GM23338 (cell line): ENCODE measurements around the gene FAM161B. TPM values are rescaled to one million over a fixed set of nuclear protein-coding genes. Genes with fewer than 3 reads are reported as not detected.
"Not testable (repeated sequence)": the region's sequence is repeated elsewhere in the genome, so short reads cannot be mapped to it uniquely, and the experiment has no call there.

Experiments used
- ATAC-seq: fragments of 200-7000 bp; cut with Tn5 transposase; 3 replicates; pipeline ENCODE4 v1.9.1; 2020
- DNase-seq: peaks from one replicate; pipeline ENCODE4 v3.0.0-alpha.2; 2015; ENCODE audit warnings: low spot score
- H2AFZ ChIP-seq: fragments of 200-600 bp; sonication (generic); 2 replicates; pipeline ENCODE4 v1.8.0; 2016; ENCODE audit warnings: antibody characterized with exemption, mild to moderate bottlenecking, moderate library complexity
- H3F3A ChIP-seq: fragments of 200-600 bp; sonication (generic); replicated peaks from 2 replicates; pipeline ENCODE4 v1.8.0; 2017; ENCODE audit warnings: antibody characterized with exemption, mixed run types, low read depth
- H3K27ac ChIP-seq: fragments of 200-600 bp; sonication (generic); 2 replicates; pipeline ENCODE4 v1.6.1; 2016; ENCODE audit warnings: low read depth
- H3K27me3 ChIP-seq: fragments of 200-600 bp; sonication (generic); 2 replicates; pipeline ENCODE4 v1.8.0; 2016; ENCODE audit warnings: mild to moderate bottlenecking, mixed run types, moderate library complexity; ENCODE audit not compliant: insufficient read depth
- H3K36me3 ChIP-seq: fragments of 200-600 bp; sonication (generic); 2 replicates; pipeline ENCODE4 v1.8.0; 2016; ENCODE audit warnings: mild to moderate bottlenecking; ENCODE audit not compliant: insufficient read depth
- H3K4me1 ChIP-seq: fragments of 200-600 bp; sonication (generic); 2 replicates; pipeline ENCODE4 v1.8.0; 2016; ENCODE audit warnings: mild to moderate bottlenecking, moderate library complexity; ENCODE audit not compliant: insufficient read depth
- H3K4me2 ChIP-seq: fragments of 200-600 bp; sonication (generic); 2 replicates; pipeline ENCODE4 v1.7.1; 2017; ENCODE audit warnings: mixed run types
- H3K4me3 ChIP-seq: fragments of 200-600 bp; sonication (generic); 2 replicates; pipeline ENCODE4 v1.6.1; 2016; ENCODE audit warnings: mixed run types
- H3K79me2 ChIP-seq: fragments of 200-600 bp; sonication (generic); replicated peaks from 2 replicates; pipeline ENCODE4 v1.8.0; 2017; ENCODE audit warnings: mild to moderate bottlenecking; ENCODE audit not compliant: insufficient read depth
- H3K9me2 ChIP-seq: fragments of 200-600 bp; sonication (generic); 2 replicates; pipeline ENCODE4 v1.8.0; 2017; ENCODE audit not compliant: insufficient read depth
- H4K20me1 ChIP-seq: fragments of 200-600 bp; sonication (generic); replicated peaks from 2 replicates; pipeline ENCODE4 v1.8.0; 2017; ENCODE audit warnings: mild to moderate bottlenecking; ENCODE audit not compliant: insufficient read depth
- H3K27ac Mint-ChIP-seq: 2 replicates; pipeline ENCODE4 v1.8.0; 2020; ENCODE audit warnings: inconsistent platforms, mild to moderate bottlenecking, moderate library complexity, mixed read lengths
- H3K27me3 Mint-ChIP-seq: 3 replicates; pipeline ENCODE4 v1.8.0; 2022; ENCODE audit warnings: low read depth, mild to moderate bottlenecking, moderate library complexity, mixed read lengths, inconsistent platforms; ENCODE audit not compliant: insufficient read depth, poor library complexity
- H3K36me3 Mint-ChIP-seq: 3 replicates; pipeline ENCODE4 v1.8.0; 2021; ENCODE audit warnings: low read depth, mild to moderate bottlenecking, inconsistent platforms, moderate library complexity, mixed read lengths
- H3K4me1 Mint-ChIP-seq: 3 replicates; pipeline ENCODE4 v1.8.0; 2020; ENCODE audit warnings: mild to moderate bottlenecking, inconsistent platforms, mixed read lengths
- H3K4me3 Mint-ChIP-seq: 3 replicates; pipeline ENCODE4 v1.8.0; 2021; ENCODE audit warnings: moderate library complexity, mild to moderate bottlenecking, inconsistent platforms, mixed read lengths
- H3K9me3 Mint-ChIP-seq: 3 replicates; pipeline ENCODE4 v1.8.0; 2020; ENCODE audit warnings: moderate library complexity, mild to moderate bottlenecking, inconsistent platforms, mixed read lengths
- CREB1 ChIP-seq: fragments of 250-450 bp; sonication (Bioruptor Pico); IDR thresholded peaks from 2 replicates; pipeline ENCODE4 v1.5.0; 2020; ENCODE audit warnings: low read depth, mild to moderate bottlenecking, moderate library complexity
- EZH2phosphoT487 ChIP-seq: fragments of 200-600 bp; sonication (generic); IDR thresholded peaks from one replicate; pipeline ENCODE4 v1.8.1; 2018; ENCODE audit warnings: antibody characterized with exemption; ENCODE audit not compliant: unreplicated experiment
- JUNB ChIP-seq: IDR thresholded peaks from one replicate; pipeline ENCODE4 v1.6.1; 2016; ENCODE audit warnings: antibody characterized with exemption; ENCODE audit not compliant: unreplicated experiment
- POLR2AphosphoS5 ChIP-seq: IDR thresholded peaks from 2 replicates; pipeline ENCODE4 v1.6.1; 2016; ENCODE audit warnings: antibody characterized with exemption, low read depth
- ZNF114 ChIP-seq: fragments of 250-450 bp; sonication (Bioruptor Pico); IDR thresholded peaks from 2 replicates; pipeline ENCODE4 v1.5.0; 2020; ENCODE audit warnings: mild to moderate bottlenecking, moderate library complexity
- ZNF331 ChIP-seq: fragments of 250-450 bp; sonication (Bioruptor Pico); IDR thresholded peaks from 2 replicates; pipeline ENCODE4 v1.5.0; 2020; ENCODE audit warnings: low read depth, mild to moderate bottlenecking, moderate library complexity
- polyA plus RNA-seq: library from polyadenylated mRNA; unstranded; fragments of >200 nt; fragmentation: Nextera tagmentation; extraction: Ambion mirVana; gene quantifications from 2 replicates; pipeline ENCODE4 v1.2.1, GENCODE V29; 2016
- total RNA-seq: library from RNA; depleted of rRNA; stranded (reverse); fragments of >200 nt; shearing (Covaris generic); gene quantifications from 2 replicates; pipeline ENCODE4 v1.2.3, GENCODE V29; 2014
- TF ChIP-seq, protein P1 (sequence below): IDR thresholded peaks from 2 replicates; pipeline ENCODE4 v1.6.1; 2016; ENCODE audit warnings: antibody characterized with exemption
- TF ChIP-seq, protein P2 (sequence below), 2 experiments: fragments of 200-600 bp in 1 of 2; sonication (generic) in 1 of 2; conservative IDR thresholded peaks; 2 replicates each; pipeline versions ENCODE4 v1.5.1 to v1.6.1; 2016 to 2017; ENCODE audit warnings: antibody characterized with exemption in 2 of 2, low read depth in 2 of 2, mild to moderate bottlenecking in 2 of 2, moderate library complexity in 1 of 2

FAM161B gene
- total and polyA plus RNA-seq, 2 experiments from 2014 or later: 0.28 to 2.8 TPM

DNA sequence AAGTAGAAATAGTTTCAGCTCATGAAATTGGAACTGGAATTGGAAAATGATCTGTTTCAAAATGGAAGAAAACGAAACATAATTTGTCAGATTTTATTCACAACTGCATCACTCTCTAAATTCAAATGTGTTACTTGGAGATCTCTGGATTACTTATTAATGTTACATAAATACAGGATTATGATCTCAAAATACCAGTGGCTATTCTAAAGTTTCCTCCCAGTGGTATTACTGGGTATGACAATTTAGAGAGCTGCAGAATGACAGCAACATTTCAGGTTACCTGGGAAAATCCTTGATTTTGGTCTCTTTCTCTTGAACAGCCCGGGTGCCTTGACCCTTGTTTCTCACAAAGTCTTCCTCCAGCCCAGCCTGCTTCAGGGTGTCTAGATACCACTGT is 14.2 kb downstream of the FAM161B start:
- no peaks in the 10 kb centered on the region for H3K4me1 Mint-ChIP-seq
- ATAC-seq: peak; percentile 36; the same call in 2 of the 3 replicates
- no peaks in the 10 kb centered on the region for H3K9me3 Mint-ChIP-seq

DNA sequence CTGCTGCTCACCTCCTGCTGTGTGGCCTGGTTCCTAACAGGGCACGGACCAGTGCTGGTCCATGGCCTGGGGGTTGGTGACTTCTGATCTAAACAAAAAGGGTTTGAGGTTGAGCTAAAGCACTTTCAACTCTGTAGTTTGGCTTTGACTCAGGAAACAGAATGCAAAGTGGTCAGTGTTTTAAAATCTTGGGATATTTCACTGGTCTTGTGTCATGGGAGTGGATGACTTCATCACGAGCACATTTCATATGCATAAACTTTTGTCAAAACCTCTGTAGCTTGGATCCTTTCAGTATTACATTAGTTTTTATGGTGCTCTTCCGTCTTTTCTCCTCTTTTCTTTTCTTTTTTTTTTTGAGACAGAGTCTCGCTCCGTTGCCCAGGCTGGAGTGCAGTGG is 25.6 kb downstream of the FAM161B start:
- TF ChIP-seq JUNB: no peak
- TF ChIP-seq EZH2phosphoT487: no peak
- no peak for TF ChIP-seq CREB1
- TF ChIP-seq POLR2AphosphoS5: no peak
- TF ChIP-seq ZNF331 (CRISPR knock-in tag): no peak
- TF ChIP-seq, protein P1, sequence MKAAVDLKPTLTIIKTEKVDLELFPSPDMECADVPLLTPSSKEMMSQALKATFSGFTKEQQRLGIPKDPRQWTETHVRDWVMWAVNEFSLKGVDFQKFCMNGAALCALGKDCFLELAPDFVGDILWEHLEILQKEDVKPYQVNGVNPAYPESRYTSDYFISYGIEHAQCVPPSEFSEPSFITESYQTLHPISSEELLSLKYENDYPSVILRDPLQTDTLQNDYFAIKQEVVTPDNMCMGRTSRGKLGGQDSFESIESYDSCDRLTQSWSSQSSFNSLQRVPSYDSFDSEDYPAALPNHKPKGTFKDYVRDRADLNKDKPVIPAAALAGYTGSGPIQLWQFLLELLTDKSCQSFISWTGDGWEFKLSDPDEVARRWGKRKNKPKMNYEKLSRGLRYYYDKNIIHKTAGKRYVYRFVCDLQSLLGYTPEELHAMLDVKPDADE: no peak
- no peak for TF ChIP-seq ZNF114 (CRISPR knock-in tag)
- TF ChIP-seq, protein P2, sequence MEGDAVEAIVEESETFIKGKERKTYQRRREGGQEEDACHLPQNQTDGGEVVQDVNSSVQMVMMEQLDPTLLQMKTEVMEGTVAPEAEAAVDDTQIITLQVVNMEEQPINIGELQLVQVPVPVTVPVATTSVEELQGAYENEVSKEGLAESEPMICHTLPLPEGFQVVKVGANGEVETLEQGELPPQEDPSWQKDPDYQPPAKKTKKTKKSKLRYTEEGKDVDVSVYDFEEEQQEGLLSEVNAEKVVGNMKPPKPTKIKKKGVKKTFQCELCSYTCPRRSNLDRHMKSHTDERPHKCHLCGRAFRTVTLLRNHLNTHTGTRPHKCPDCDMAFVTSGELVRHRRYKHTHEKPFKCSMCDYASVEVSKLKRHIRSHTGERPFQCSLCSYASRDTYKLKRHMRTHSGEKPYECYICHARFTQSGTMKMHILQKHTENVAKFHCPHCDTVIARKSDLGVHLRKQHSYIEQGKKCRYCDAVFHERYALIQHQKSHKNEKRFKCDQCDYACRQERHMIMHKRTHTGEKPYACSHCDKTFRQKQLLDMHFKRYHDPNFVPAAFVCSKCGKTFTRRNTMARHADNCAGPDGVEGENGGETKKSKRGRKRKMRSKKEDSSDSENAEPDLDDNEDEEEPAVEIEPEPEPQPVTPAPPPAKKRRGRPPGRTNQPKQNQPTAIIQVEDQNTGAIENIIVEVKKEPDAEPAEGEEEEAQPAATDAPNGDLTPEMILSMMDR (conservative IDR thresholded peaks at IDR 0.05; ENCODE audit: low read depth in 2 of 2): no peak
- no peak for ATAC-seq

More for the DNA sequence above, 14.2 kb downstream of the FAM161B start:
- Histone ChIP-seq H3K4me3 (no peak overlapping the region), H3K4me1 (no peaks in the 10 kb centered on the region), H3K9me2 (no peaks in the 10 kb centered on the region), H4K20me1 (no peaks in the 10 kb centered on the region; the same call in 1 of the 2 replicates), H3F3A (no peaks in the 10 kb centered on the region), H3K27me3 (no peaks in the 10 kb centered on the region), H3K79me2 (no peaks in the 10 kb centered on the region), H2AFZ (no peak overlapping the region), H3K4me2 (no peak overlapping the region), H3K36me3 (peaks cover 7% of the 10 kb centered on the region), H3K27ac (no peak overlapping the region)
- Mint-ChIP-seq H3K27ac (no peak overlapping the region), H3K27me3 (no peaks in the 10 kb centered on the region), H3K4me3 (no peak overlapping the region), H3K36me3 (no peaks in the 10 kb centered on the region)
- DNase-seq: peak; percentile 51
- TF ChIP-seq POLR2AphosphoS5: no peak
- TF ChIP-seq, protein P2 (conservative IDR thresholded peaks at IDR 0.05; ENCODE audit: low read depth in 2 of 2): peak in 1 of 2 experiments; percentile 52; a peak in 3 of 4 replicates

DNA sequence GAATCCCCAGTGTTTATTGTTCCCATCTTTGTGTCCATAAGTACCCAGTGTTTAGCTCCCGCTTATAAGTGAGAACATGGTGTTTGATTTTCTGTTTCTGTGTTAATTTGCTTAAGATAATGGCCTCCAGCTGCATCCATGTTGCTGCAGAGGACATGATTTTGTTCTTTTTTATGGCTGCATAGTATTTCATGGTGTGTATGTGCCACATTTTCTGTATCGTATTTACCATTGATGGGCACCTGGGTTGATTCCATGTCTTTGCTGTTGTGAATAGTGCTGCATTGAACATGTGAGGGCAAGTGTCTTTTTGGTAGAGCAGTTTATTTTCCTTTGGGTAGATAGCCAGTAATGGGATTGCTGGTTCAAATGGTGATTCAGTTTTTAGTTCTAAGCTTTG is 30.4 kb downstream of the FAM161B start:
- peaks cover 25% of the 10 kb centered on the region for H3K36me3 Mint-ChIP-seq
- H3K27me3 ChIP-seq, DNase-seq: not testable (repeated sequence)

More for the DNA sequence above, 25.6 kb downstream of the FAM161B start:
- H3K27me3 Mint-ChIP-seq: no peaks in the 10 kb centered on the region
- no peaks in the 10 kb centered on the region for H3K79me2 ChIP-seq
- H3K4me3 ChIP-seq: no peak overlapping the region
- no peaks in the 10 kb centered on the region for H3F3A ChIP-seq
- no peaks in the 10 kb centered on the region for H3K9me3 Mint-ChIP-seq
- H3K27me3 ChIP-seq: no peaks in the 10 kb centered on the region
- no peak overlapping the region for H3K4me3 Mint-ChIP-seq
- DNase-seq: no peak
- no peaks in the 10 kb centered on the region for H3K4me1 ChIP-seq
- H3K27ac ChIP-seq: no peak overlapping the region
- no peak overlapping the region for H3K4me2 ChIP-seq
- no peak overlapping the region for H2AFZ ChIP-seq
- no peaks in the 10 kb centered on the region for H3K9me2 ChIP-seq
- no peak overlapping the region for H3K27ac Mint-ChIP-seq
- no peaks in the 10 kb centered on the region; the same call in 1 of the 2 replicates for H4K20me1 ChIP-seq
- peaks cover 32% of the 10 kb centered on the region for H3K36me3 ChIP-seq
- no peaks in the 10 kb centered on the region for H3K4me1 Mint-ChIP-seq
- H3K36me3 Mint-ChIP-seq: peaks cover 47% of the 10 kb centered on the region

More for the DNA sequence above, 30.4 kb downstream of the FAM161B start:
- not testable (repeated sequence) for H3K4me3 Mint-ChIP-seq, H3K9me2 ChIP-seq, H3K4me1 Mint-ChIP-seq, H3K27ac Mint-ChIP-seq, H2AFZ ChIP-seq, H3K4me2 ChIP-seq, H3K27ac ChIP-seq, H3K27me3 Mint-ChIP-seq, H4K20me1 ChIP-seq, ATAC-seq, H3F3A ChIP-seq, H3K4me3 ChIP-seq, H3K9me3 Mint-ChIP-seq, H3K79me2 ChIP-seq, H3K4me1 ChIP-seq
- H3K36me3 ChIP-seq: peaks cover 27% of the 10 kb centered on the region
